LNCaP clone FGC (cell line): ENCODE data around the gene GPR55.

ENCODE experiments used
- DNase-seq: peaks from one replicate; pipeline ENCODE4 v3.0.0-alpha.2; 2011; ENCODE audit warnings: low read depth
- H3K4me3 ChIP-seq: 2 replicates; pipeline ENCODE4 v1.5.1; 2011; ENCODE audit warnings: mild to moderate bottlenecking, low read depth, low read length, control low read depth
- CTCF ChIP-seq: IDR thresholded peaks from 2 replicates; pipeline ENCODE4 v1.5.1; 2012; ENCODE audit warnings: mild to moderate bottlenecking; ENCODE audit not compliant: control insufficient read depth, insufficient read depth; ENCODE audit errors: extremely low read depth

Gene GPR55

GRCh38 chr2:230949966-230950873 is 25.2 kb upstream of the GPR55 start:
- no peak overlapping the region for H3K4me3 ChIP-seq
- TF ChIP-seq CTCF = no peak
- no peak for DNase-seq

DNA sequence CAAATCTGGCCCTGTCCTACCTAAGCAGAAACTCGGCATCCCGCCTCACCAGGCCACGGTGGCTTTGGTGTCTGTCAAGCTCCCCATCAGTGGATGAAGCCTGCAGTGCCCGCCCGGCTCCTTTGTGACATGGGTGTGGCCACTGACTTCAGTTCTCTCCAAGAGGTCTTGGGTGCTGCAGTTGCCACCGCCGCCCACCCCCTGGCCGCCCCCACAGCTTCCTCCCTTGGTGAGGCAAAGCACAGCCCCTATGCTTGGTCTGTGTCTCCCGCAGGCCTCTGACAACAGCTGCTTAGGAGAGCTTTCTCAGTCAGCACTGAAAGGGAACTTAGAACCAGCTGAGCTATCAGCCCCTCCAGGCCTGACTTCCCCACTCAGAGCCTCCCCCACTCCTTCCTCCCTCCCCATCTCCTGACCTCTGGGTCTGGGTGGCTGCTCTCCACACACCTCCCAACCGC is 22.9 kb upstream of the GPR55 start:
- DNase-seq = no peak
- H3K4me3 ChIP-seq = no peak overlapping the region
- TF ChIP-seq CTCF = no peak

DNA sequence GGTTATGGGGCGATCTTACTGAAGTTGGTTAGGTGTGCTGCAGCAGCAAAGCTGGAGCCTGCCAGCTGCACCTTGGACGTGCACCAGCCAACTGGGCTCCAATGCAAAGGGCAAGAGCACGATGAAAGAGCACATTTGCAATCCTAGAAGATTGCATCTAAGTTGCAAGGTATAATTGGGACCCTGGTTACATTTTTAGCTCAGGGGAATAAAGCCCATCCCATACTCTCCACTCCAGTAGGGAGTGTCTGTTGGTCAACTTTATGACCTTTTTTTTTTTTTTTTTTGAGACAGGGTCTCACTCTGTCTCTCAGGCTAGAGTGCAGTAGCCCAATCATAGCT is 22.2 kb upstream of the GPR55 start:
- DNase-seq = no peak
- H3K4me3 ChIP-seq = no peak overlapping the region
- no peak for TF ChIP-seq CTCF

DNA sequence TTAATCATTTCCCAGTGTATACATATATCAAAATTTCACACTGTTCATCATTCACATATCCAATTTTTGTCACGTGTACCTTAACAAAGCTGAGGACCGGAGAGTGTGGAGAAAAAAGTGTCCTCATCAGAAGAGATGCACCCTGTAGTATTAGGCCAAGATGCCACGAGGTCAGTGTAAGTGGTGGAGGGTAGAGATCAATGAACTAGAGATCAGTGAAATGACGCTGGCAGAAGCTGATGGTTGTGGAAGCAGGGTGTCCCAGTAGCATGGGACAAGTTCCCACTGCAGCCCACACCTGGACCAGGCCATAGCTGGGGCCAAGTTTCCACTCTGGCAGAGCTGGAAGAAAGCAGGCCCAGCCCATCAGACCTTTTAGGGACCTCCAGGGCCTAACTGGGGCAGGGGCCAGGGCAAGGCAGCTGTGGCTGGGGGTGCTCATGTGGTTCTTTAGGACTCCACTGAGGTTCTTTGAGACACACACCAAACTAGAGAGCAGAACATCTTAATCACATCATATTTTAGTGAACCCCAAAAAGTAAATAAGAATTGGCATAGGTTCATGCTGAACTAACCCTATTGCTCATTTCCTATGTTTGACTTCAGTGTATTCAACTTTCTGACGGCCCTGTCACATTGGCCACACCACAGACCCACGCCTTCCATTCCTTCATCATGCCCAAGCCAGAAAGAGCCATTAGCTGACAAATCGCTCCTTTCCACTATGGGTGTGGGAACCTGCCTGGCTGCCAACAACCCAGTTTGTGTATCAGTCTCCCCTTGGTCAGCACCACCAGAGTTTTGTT is 21.6 kb upstream of the GPR55 start:
- H3K4me3 ChIP-seq = no peak overlapping the region
- DNase-seq = no peak
- TF ChIP-seq CTCF = no peak

- no peak overlapping the region for H3K4me3 ChIP-seq
Measured at GRCh38 chr2:230944757-230945372, 19.8 kb upstream of the GPR55 start.

GRCh38 chr2:230944123-230944653 is 19.1 kb upstream of the GPR55 start:
- TF ChIP-seq CTCF = no peak
- DNase-seq = no peak
- H3K4me3 ChIP-seq = no peak overlapping the region

More at GRCh38 chr2:230944757-230945372, 19.8 kb upstream of the GPR55 start:
- no peak for DNase-seq
- TF ChIP-seq CTCF = no peak
